Thoracic aorta (tissue), 2 donors: ENCODE data around the gene WASHC2C. TPM values are rescaled to one million over a fixed set of nuclear protein-coding genes. Genes with fewer than 3 reads are reported as not detected.
"Not testable (repeated sequence)": the region's sequence is repeated elsewhere in the genome, so short reads cannot be mapped to it uniquely, and the experiment has no call there.

Experiments used
- ATAC-seq: fragments of 150-250 bp; one replicate; pipeline ENCODE4 v1.8.0; 2017; ENCODE audit warnings: low read depth; ENCODE audit not compliant: insufficient number of reproducible peaks, low FRiP score
- DNase-seq: peaks from one replicate; pipeline ENCODE4 v3.0.0-alpha.2; 2020; ENCODE audit warnings: low spot score
- H3K27ac ChIP-seq, 2 donors: fragments of 200-600 bp; sonication (generic); 1 replicate in 1 of 2; 2 replicates in 1 of 2; pipeline ENCODE4 v1.5.1; 2016; ENCODE audit warnings: mild to moderate bottlenecking in 2 of 2, moderate library complexity in 2 of 2
- H3K27me3 ChIP-seq: fragments of 200-600 bp; sonication (generic); replicated peaks from 2 replicates; pipeline ENCODE4 v1.6.0; 2016; ENCODE audit warnings: mild to moderate bottlenecking; ENCODE audit not compliant: insufficient read depth
- H3K36me3 ChIP-seq: fragments of 200-600 bp; sonication (generic); one replicate; pipeline ENCODE4 v1.5.1; 2016
- H3K4me1 ChIP-seq, 2 donors: fragments of 200-600 bp; sonication (generic); 1 replicate in 1 of 2; 2 replicates in 1 of 2; pipeline versions ENCODE4 v1.5.1 to v1.6.0; 2016; ENCODE audit warnings: low read depth in 2 of 2, mild to moderate bottlenecking in 1 of 2; ENCODE audit not compliant: control insufficient read depth in 1 of 2
- H3K4me3 ChIP-seq: fragments of 200-600 bp; sonication (generic); 2 replicates; pipeline ENCODE4 v1.5.1; 2016; ENCODE audit warnings: mild to moderate bottlenecking
- H3K9me3 ChIP-seq: fragments of 200-600 bp; sonication (generic); 2 replicates; pipeline ENCODE4 v1.5.1; 2016
- total RNA-seq, 2 donors: library from RNA; depleted of rRNA; stranded (reverse); fragments of >200 nt; gene quantifications; one replicate each; pipeline versions ENCODE4 v1.1.0 to v1.2.3, GENCODE V29; 2016

WASHC2C gene
- 10 to 100 TPM; 24.2 to 40.6 TPM for total RNA-seq

- DNase-seq (peak; percentile 75), ATAC-seq (peak; percentile 99)
- H3K9me3 ChIP-seq, H3K36me3 ChIP-seq, H3K27me3 ChIP-seq, H3K4me1 ChIP-seq: not testable (repeated sequence)
- H3K27ac ChIP-seq, result peak within 1 kb of the TSS; percentile 77 to 83
- H3K4me3 ChIP-seq, result peak within 1 kb of the TSS; percentile 99
These were observed at the start of gene WASHC2C for GRCh38 chr10:45726703-45727420. WASHC2C (plus strand) TSS chr10:45727266; CDS start chr10:45727318, 52 bp downstream.

DNA sequence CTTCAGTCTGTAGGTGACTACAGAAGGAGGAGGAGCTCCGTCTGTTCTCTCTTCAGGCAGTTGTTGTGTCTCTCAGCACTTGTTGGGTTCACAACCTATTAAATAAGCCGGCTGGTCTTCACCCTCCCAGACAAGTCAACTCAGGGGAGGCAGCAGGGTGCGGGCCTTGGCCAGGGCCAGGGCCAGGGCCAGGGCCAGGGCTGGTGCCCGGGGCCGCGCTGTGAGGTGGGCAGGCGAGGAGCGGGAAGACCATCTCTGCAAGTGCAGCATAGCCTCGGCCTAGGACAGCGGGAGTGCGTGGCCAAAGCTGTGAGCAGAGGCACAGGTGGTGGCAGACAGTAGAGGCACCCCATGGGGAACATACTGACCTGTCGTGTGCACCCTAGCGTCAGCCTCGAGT is 48.6 kb upstream of the WASHC2C start:
- not testable (repeated sequence) for DNase-seq, H3K9me3 ChIP-seq, H3K36me3 ChIP-seq, ATAC-seq, H3K27me3 ChIP-seq, H3K4me1 ChIP-seq, H3K4me3 ChIP-seq, H3K27ac ChIP-seq

DNA sequence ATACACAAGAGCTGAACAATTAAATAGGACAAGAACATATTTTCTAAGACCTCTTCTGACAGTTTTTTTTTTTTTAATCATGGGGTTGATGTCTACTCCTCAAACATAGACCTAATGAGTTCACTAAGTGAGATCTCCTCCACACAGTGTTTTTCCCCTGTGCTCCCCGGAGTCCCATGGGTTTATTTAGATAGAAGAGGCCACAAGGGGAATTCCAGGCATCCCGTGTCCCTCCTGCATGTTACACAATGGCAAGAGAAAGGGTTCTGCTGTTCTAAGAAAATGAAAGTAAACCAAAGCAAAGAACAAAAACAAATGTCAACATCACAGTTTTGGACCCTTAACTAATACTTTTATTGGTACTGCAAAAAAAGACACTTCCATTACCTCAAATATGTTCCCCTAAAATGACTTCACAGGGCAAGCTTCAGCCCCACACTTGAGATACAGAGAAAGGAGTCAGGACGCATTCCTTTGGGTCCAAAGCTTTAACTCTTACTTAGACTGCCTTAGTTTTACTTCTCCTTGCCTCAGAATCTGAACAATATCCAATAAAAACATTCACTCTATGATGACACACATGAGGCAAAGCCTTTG is 16.8 kb upstream of the WASHC2C start:
- ATAC-seq, H3K27me3 ChIP-seq, H3K27ac ChIP-seq, DNase-seq, H3K4me1 ChIP-seq, H3K4me3 ChIP-seq, H3K36me3 ChIP-seq, H3K9me3 ChIP-seq: not testable (repeated sequence)

- H3K9me3 ChIP-seq, H3K4me1 ChIP-seq, H3K4me3 ChIP-seq, H3K27me3 ChIP-seq, DNase-seq, ATAC-seq, H3K36me3 ChIP-seq, H3K27ac ChIP-seq: not testable (repeated sequence)
These were observed 15.8 kb upstream of the WASHC2C start for GRCh38 chr10:45711223-45711622.

- H3K9me3 ChIP-seq, ATAC-seq, H3K4me1 ChIP-seq, H3K27ac ChIP-seq, DNase-seq, H3K36me3 ChIP-seq, H3K27me3 ChIP-seq, H3K4me3 ChIP-seq: not testable (repeated sequence)
These were observed 10.0 kb upstream of the WASHC2C start for GRCh38 chr10:45717053-45717452.

DNA sequence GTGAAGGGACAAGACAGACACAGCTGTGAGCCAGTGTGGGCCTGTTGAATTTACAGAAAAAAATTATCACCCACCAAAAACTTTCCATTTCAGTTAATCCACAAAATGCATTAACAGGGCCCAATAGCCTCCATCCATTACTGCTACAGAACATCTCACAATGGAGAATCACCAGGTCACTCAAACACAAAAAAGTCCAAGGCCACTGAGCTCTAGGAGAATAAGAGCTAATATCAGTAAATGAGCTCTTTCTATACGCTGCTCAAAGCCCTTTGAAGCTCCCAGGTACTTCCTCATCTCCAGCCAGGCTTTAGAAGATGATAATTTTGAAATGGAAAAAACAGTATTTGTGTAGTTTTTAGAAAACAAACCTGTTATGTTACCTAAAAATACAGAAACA is 9.4 kb upstream of the WASHC2C start:
- not testable (repeated sequence) for H3K4me3 ChIP-seq, H3K36me3 ChIP-seq, ATAC-seq, DNase-seq, H3K27ac ChIP-seq, H3K4me1 ChIP-seq, H3K27me3 ChIP-seq, H3K9me3 ChIP-seq

DNA sequence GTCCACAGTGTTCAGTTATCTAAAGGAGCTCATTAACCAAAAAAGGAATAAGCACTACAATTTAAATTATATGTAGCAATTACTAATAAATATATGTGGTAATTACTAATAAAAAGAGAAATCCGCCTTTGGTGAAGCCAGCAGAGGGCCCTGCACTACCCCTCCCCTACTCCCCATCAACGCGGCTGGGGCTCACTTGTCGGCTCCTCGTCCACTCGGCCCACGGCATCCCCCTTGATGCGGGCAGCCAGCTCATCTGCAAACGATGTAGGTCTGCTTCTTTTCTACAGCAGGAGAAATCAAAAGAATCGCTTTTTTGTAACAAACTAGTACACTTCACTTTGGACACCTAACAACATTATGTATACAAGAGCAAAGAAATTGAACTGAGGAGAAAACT is 5.6 kb upstream of the WASHC2C start:
- not testable (repeated sequence) for DNase-seq, H3K27me3 ChIP-seq, H3K36me3 ChIP-seq, ATAC-seq, H3K27ac ChIP-seq, H3K4me1 ChIP-seq, H3K9me3 ChIP-seq, H3K4me3 ChIP-seq

DNA sequence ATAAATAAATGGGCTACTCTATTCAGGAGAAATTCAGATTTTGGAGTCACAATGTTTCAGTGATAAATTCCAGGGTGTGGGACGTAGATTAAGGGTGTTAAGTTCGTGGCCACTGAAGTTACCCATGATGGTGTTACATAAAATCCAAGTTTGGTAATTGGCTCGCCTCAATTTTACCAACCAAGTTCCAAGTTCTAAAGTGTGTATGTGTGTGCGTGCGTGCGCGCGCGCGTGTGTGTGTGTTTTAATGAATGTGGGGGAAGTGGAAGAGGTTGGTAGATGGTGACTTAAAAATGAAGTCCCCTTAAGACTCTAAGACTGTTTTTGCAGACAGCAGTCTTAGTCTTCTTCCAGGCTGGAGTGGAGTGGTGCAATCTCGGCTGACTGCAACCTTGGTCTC is 3.2 kb upstream of the WASHC2C start:
- not testable (repeated sequence) for H3K36me3 ChIP-seq, H3K4me1 ChIP-seq, H3K27ac ChIP-seq, H3K4me3 ChIP-seq, H3K9me3 ChIP-seq, H3K27me3 ChIP-seq, DNase-seq, ATAC-seq

GRCh38 chr10:45727421-45727965 is 427 bp downstream of the WASHC2C start:
- H3K9me3 ChIP-seq, H3K4me1 ChIP-seq, H3K27me3 ChIP-seq, H3K36me3 ChIP-seq, DNase-seq, ATAC-seq: not testable (repeated sequence)
- Histone ChIP-seq H3K27ac (peak overlapping the region; percentile 77 to 83), H3K4me3 (peak overlapping the region; percentile 99)

DNA sequence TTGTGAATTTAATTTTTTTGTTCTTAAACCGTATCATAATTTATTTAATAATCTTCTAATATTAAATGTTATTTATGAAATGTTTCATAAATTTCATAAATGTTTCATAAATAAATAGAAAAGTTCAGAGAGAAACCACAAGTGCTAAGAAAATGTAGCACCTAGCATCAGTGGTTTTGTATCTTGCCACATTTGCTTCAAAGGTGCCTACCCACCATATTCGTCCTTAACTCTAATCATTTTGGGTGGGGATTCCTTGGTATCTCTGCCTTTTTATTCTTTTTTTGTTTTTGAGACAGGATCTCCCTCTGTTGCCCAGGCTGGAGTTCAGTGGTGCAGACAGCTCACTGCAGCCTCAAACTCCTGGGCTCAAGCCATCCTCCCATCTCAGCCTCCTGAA is 7.4 kb downstream of the WASHC2C start:
- not testable (repeated sequence) for DNase-seq, H3K4me1 ChIP-seq, H3K27me3 ChIP-seq, H3K36me3 ChIP-seq, H3K27ac ChIP-seq, H3K4me3 ChIP-seq, H3K9me3 ChIP-seq, ATAC-seq

DNA sequence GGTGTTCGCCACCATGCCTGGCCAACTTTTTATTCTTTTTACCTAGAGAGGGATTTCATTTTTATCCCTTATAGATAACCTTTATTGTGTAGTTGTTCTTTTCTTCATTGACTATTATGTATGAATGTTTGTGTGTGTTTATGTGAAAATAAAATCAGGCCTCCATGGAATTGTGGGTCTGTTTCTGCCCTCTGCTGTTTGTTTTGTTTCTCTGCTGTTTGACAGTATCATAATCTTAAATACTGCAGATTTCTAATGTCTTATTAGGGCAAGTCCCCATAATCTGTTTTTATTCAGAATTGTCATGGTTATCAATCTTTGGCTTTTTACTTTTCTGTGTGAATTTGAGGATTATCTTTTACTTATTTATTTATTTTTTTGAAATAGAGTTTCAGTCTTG is 7.8 kb downstream of the WASHC2C start:
- not testable (repeated sequence) for H3K4me1 ChIP-seq

GRCh38 chr10:45741559-45741958 is 14.5 kb downstream of the WASHC2C start:
- H3K4me3 ChIP-seq, ATAC-seq, DNase-seq, H3K9me3 ChIP-seq, H3K27me3 ChIP-seq, H3K36me3 ChIP-seq, H3K27ac ChIP-seq, H3K4me1 ChIP-seq: not testable (repeated sequence)

More for the DNA sequence above, 7.8 kb downstream of the WASHC2C start:
- not testable (repeated sequence) for H3K27ac ChIP-seq, DNase-seq, H3K36me3 ChIP-seq, H3K4me3 ChIP-seq, ATAC-seq, H3K27me3 ChIP-seq, H3K9me3 ChIP-seq
